GM23338 (cell line): ENCODE measurements around the gene COLEC12. TPM values are rescaled to one million over a fixed set of nuclear protein-coding genes. Genes with fewer than 3 reads are reported as not detected.

Experiments used
- CREB1 ChIP-seq: fragments of 250-450 bp; sonication (Bioruptor Pico); IDR thresholded peaks from 2 replicates; pipeline ENCODE4 v1.5.0; 2020; ENCODE audit warnings: low read depth, mild to moderate bottlenecking, moderate library complexity
- EZH2phosphoT487 ChIP-seq: fragments of 200-600 bp; sonication (generic); IDR thresholded peaks from one replicate; pipeline ENCODE4 v1.8.1; 2018; ENCODE audit warnings: antibody characterized with exemption; ENCODE audit not compliant: unreplicated experiment
- POLR2AphosphoS5 ChIP-seq: IDR thresholded peaks from 2 replicates; pipeline ENCODE4 v1.6.1; 2016; ENCODE audit warnings: antibody characterized with exemption, low read depth
- REST ChIP-seq: IDR thresholded peaks from one replicate; pipeline ENCODE4 v1.6.1; 2018; ENCODE audit warnings: antibody characterized with exemption; ENCODE audit not compliant: unreplicated experiment
- STAT1 ChIP-seq: IDR thresholded peaks from one replicate; pipeline ENCODE4 v1.6.1; 2016; ENCODE audit warnings: antibody characterized with exemption; ENCODE audit not compliant: unreplicated experiment
- ZNF114 ChIP-seq: fragments of 250-450 bp; sonication (Bioruptor Pico); IDR thresholded peaks from 2 replicates; pipeline ENCODE4 v1.5.0; 2020; ENCODE audit warnings: mild to moderate bottlenecking, moderate library complexity
- ZNF331 ChIP-seq: fragments of 250-450 bp; sonication (Bioruptor Pico); IDR thresholded peaks from 2 replicates; pipeline ENCODE4 v1.5.0; 2020; ENCODE audit warnings: low read depth, mild to moderate bottlenecking, moderate library complexity
- polyA plus RNA-seq: library from polyadenylated mRNA; unstranded; fragments of >200 nt; fragmentation: Nextera tagmentation; extraction: Ambion mirVana; gene quantifications from 2 replicates; pipeline ENCODE4 v1.2.1, GENCODE V29; 2016
- total RNA-seq: library from RNA; depleted of rRNA; stranded (reverse); fragments of >200 nt; shearing (Covaris generic); gene quantifications from 2 replicates; pipeline ENCODE4 v1.2.3, GENCODE V29; 2014
- TF ChIP-seq, protein P1 (sequence below): fragments of 250-450 bp; sonication (Bioruptor Pico); IDR thresholded peaks from 2 replicates; pipeline ENCODE4 v1.5.0; 2020; ENCODE audit warnings: mild to moderate bottlenecking, moderate library complexity
- TF ChIP-seq, protein P2 (sequence below): IDR thresholded peaks from 2 replicates; pipeline ENCODE4 v1.6.1; 2016; ENCODE audit warnings: antibody characterized with exemption

The COLEC12 gene
- total and polyA plus RNA-seq, 2 experiments from 2014 or later = 1.1 to 3.2 TPM

- TF ChIP-seq, protein P1, sequence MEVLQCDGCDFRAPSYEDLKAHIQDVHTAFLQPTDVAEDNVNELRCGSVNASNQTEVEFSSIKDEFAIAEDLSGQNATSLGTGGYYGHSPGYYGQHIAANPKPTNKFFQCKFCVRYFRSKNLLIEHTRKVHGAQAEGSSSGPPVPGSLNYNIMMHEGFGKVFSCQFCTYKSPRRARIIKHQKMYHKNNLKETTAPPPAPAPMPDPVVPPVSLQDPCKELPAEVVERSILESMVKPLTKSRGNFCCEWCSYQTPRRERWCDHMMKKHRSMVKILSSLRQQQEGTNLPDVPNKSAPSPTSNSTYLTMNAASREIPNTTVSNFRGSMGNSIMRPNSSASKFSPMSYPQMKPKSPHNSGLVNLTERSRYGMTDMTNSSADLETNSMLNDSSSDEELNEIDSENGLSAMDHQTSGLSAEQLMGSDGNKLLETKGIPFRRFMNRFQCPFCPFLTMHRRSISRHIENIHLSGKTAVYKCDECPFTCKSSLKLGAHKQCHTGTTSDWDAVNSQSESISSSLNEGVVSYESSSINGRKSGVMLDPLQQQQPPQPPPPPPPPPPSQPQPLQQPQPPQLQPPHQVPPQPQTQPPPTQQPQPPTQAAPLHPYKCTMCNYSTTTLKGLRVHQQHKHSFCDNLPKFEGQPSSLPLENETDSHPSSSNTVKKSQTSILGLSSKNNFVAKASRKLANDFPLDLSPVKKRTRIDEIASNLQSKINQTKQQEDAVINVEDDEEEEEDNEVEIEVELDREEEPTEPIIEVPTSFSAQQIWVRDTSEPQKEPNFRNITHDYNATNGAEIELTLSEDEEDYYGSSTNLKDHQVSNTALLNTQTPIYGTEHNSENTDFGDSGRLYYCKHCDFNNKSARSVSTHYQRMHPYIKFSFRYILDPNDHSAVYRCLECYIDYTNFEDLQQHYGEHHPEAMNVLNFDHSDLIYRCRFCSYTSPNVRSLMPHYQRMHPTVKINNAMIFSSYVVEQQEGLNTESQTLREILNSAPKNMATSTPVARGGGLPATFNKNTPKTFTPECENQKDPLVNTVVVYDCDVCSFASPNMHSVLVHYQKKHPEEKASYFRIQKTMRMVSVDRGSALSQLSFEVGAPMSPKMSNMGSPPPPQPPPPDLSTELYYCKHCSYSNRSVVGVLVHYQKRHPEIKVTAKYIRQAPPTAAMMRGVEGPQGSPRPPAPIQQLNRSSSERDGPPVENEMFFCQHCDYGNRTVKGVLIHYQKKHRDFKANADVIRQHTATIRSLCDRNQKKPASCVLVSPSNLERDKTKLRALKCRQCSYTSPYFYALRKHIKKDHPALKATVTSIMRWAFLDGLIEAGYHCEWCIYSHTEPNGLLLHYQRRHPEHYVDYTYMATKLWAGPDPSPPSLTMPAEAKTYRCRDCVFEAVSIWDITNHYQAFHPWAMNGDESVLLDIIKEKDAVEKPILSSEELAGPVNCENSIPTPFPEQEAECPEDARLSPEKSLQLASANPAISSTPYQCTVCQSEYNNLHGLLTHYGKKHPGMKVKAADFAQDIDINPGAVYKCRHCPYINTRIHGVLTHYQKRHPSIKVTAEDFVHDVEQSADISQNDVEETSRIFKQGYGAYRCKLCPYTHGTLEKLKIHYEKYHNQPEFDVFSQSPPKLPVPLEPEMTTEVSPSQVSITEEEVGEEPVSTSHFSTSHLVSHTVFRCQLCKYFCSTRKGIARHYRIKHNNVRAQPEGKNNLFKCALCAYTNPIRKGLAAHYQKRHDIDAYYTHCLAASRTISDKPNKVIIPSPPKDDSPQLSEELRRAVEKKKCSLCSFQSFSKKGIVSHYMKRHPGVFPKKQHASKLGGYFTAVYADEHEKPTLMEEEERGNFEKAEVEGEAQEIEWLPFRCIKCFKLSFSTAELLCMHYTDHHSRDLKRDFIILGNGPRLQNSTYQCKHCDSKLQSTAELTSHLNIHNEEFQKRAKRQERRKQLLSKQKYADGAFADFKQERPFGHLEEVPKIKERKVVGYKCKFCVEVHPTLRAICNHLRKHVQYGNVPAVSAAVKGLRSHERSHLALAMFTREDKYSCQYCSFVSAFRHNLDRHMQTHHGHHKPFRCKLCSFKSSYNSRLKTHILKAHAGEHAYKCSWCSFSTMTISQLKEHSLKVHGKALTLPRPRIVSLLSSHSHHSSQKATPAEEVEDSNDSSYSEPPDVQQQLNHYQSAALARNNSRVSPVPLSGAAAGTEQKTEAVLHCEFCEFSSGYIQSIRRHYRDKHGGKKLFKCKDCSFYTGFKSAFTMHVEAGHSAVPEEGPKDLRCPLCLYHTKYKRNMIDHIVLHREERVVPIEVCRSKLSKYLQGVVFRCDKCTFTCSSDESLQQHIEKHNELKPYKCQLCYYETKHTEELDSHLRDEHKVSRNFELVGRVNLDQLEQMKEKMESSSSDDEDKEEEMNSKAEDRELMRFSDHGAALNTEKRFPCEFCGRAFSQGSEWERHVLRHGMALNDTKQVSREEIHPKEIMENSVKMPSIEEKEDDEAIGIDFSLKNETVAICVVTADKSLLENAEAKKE = no peak
- TF ChIP-seq ZNF331 = no peak
- TF ChIP-seq, protein P2, sequence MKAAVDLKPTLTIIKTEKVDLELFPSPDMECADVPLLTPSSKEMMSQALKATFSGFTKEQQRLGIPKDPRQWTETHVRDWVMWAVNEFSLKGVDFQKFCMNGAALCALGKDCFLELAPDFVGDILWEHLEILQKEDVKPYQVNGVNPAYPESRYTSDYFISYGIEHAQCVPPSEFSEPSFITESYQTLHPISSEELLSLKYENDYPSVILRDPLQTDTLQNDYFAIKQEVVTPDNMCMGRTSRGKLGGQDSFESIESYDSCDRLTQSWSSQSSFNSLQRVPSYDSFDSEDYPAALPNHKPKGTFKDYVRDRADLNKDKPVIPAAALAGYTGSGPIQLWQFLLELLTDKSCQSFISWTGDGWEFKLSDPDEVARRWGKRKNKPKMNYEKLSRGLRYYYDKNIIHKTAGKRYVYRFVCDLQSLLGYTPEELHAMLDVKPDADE = no peak
- TF ChIP-seq POLR2AphosphoS5 = no peak
- TF ChIP-seq CREB1 (CRISPR knock-in tag) = no peak
- TF ChIP-seq REST = no peak
- TF ChIP-seq STAT1 = no peak
- no peak for TF ChIP-seq ZNF114 (CRISPR knock-in tag)
- no peak for TF ChIP-seq EZH2phosphoT487
These were observed 124.2 kb downstream of the COLEC12 start (continued) for GRCh38 chr18:376311-376710.
